ENCODE results near the gene RNU5B-1. TPM values are rescaled to one million over a fixed set of nuclear protein-coding genes. Genes with fewer than 3 reads are reported as not detected.
A peak's percentile ranks its signal among the peaks of the same experiment; 100 is the strongest.
"Not testable (repeated sequence)": the region's sequence is repeated elsewhere in the genome, so short reads cannot be mapped to it uniquely, and the experiment has no call there.

The RNU5B-1 gene
- total RNA-seq, 1 donor from 2014 or later, result not detected

DNA sequence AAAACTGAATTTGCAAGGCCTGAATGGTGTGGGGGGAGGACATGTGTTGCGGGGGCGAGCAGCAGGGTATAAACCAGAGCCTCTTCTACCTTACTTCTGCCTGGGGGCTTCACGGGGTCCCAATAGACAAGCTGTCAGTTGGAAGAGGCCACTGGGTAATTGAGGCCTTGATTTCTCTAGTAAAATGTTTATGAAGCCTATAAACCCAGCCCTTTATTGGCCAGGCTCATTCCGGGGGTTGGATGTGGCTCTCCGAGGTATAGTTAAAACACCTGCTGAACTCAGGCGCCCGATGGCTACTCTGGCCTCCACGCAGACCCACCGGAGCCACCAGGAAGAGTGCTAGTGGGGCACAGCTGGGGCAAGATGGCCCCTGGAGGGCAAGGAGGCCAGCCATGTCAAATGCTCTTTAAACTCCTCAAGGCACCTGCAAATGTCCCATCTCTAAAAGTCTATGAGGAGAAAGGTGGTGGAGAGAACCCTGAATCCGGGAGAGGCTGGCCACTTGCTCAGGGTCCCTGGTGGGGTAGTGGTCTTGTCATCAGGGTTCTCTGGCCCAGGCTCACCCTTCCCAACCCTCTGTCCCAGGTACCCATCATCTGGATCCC is 39.0 kb downstream of the RNU5B-1 start:
- FAIRE-seq (no peak), DNase-seq (ENCODE audit: low read depth) (no peak)
- TF ChIP-seq, protein P1, sequence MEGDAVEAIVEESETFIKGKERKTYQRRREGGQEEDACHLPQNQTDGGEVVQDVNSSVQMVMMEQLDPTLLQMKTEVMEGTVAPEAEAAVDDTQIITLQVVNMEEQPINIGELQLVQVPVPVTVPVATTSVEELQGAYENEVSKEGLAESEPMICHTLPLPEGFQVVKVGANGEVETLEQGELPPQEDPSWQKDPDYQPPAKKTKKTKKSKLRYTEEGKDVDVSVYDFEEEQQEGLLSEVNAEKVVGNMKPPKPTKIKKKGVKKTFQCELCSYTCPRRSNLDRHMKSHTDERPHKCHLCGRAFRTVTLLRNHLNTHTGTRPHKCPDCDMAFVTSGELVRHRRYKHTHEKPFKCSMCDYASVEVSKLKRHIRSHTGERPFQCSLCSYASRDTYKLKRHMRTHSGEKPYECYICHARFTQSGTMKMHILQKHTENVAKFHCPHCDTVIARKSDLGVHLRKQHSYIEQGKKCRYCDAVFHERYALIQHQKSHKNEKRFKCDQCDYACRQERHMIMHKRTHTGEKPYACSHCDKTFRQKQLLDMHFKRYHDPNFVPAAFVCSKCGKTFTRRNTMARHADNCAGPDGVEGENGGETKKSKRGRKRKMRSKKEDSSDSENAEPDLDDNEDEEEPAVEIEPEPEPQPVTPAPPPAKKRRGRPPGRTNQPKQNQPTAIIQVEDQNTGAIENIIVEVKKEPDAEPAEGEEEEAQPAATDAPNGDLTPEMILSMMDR (IDR thresholded peaks at IDR 0.05; ENCODE audit: insufficient read depth, low read length, severe bottlenecking), result no peak
- no peaks in the 10 kb centered on the region for H3K27me3 ChIP-seq (ENCODE audit: control insufficient read depth, insufficient read depth, low read length)
- no peak overlapping the region for H3K4me3 ChIP-seq (ENCODE audit: low read depth, low read length)
- no peaks in the 10 kb centered on the region for H3K36me3 ChIP-seq (ENCODE audit: control insufficient read depth, insufficient read depth, low read length)

DNA sequence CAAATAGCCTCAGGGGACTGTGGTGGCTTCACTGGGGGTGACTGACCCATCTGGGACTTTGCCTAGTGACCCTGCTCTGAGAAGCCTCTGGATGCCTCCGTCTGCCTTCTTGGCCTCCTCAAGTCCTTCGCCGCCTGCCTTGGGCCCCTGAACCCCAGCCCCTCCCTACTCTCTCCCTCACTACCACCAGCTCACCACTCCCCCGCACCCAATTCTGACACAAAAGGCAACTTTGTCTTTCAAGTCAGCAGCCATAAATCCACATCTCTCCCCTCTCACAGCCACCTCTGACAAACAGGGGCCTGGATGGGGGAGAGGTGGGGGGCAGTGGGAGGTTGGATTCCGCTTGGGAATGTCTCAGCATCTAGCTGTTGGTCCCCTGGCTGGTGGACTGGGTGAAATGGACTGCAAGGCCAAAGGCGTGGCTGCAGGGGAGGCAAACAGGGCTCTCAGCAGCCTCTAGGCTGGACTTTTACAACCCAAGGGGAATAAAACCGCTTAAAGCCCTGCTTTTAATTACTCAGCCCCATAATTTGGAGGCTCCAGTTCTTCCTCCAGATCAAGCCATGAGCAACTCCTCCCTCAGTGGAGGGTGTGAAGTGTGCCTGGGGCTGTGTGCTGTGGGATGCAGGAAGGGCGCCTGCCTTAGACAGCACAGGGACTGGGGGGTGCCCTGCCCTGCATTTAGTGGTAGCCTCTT is 39.9 kb downstream of the RNU5B-1 start:
- no peak overlapping the region for H3K4me3 ChIP-seq (ENCODE audit: low read depth, low read length)
- DNase-seq (ENCODE audit: low read depth), result no peak
- peaks cover 1% of the 10 kb centered on the region for H3K27me3 ChIP-seq (ENCODE audit: control insufficient read depth, insufficient read depth, low read length)
- TF ChIP-seq, protein P1 (IDR thresholded peaks at IDR 0.05; ENCODE audit: insufficient read depth, low read length, severe bottlenecking), result no peak
- no peak for FAIRE-seq
- no peaks in the 10 kb centered on the region for H3K36me3 ChIP-seq (ENCODE audit: control insufficient read depth, insufficient read depth, low read length)

DNA sequence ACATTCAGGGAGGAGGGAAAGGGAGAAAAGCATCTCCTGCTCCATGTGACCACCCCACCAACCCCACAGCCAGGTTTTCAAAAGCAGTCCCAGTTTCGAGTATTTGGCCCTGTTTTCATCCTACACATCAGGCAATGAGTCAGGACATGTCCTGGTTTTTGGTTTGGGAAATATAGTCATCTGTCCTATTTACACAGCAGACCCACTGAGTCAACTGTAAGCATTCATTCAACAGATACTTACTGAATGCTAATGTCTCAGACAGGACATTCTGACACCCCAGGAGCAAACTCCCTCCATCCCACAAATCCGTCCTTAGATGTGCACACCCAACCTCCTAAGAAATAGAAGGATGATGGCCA is 40.4 kb downstream of the RNU5B-1 start:
- DNase-seq (ENCODE audit: low read depth) (peak; percentile 82), FAIRE-seq (no peak)
- Histone ChIP-seq H3K36me3 (ENCODE audit: control insufficient read depth, insufficient read depth, low read length) (no peaks in the 10 kb centered on the region), H3K4me3 (ENCODE audit: low read depth, low read length) (no peak overlapping the region), H3K27me3 (ENCODE audit: control insufficient read depth, insufficient read depth, low read length) (peaks cover 1% of the 10 kb centered on the region)
- TF ChIP-seq, protein P1 (IDR thresholded peaks at IDR 0.05; ENCODE audit: insufficient read depth, low read length, severe bottlenecking), result no peak

DNA sequence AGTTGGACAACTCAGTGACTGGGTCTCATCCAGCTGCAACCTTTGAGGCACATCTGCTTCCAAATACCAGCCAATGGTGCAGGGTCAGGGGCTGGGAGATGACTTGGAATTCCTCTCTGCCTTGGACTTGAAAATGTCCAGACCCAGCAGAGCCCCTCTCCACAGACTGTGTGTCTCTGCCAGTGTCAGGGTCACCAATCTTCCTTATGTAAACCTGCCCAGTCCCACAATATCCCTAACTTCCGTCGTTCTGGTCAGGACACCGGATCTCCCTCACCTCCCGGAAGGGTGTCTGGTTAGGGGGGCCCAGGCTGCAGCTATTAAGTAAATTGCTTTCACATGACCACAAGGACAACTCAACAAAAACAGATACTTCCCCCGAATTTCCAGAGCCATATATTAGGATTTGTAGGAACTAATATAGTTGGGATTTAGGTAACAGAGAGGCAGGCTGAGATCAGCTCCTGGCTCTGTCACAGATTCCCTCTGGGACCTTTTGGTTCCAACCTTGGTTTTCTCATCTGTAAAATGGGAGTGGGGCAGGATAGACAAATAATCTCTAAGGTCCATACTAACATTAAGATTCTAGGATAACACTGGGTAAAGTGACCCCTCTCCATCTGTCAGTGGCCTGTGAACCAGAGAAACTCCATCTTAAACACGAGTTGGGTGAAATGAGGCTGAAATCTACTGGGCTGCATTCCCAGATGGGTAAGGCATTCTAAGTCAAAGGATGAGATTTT is 42.5 kb downstream of the RNU5B-1 start:
- FAIRE-seq (no peak), DNase-seq (ENCODE audit: low read depth) (no peak)
- TF ChIP-seq, protein P1 (IDR thresholded peaks at IDR 0.05; ENCODE audit: insufficient read depth, low read length, severe bottlenecking), result no peak
- Histone ChIP-seq H3K4me3 (ENCODE audit: low read depth, low read length) (no peak overlapping the region), H3K27me3 (ENCODE audit: control insufficient read depth, insufficient read depth, low read length) (peaks cover 1% of the 10 kb centered on the region), H3K36me3 (ENCODE audit: control insufficient read depth, insufficient read depth, low read length) (no peaks in the 10 kb centered on the region)

DNA sequence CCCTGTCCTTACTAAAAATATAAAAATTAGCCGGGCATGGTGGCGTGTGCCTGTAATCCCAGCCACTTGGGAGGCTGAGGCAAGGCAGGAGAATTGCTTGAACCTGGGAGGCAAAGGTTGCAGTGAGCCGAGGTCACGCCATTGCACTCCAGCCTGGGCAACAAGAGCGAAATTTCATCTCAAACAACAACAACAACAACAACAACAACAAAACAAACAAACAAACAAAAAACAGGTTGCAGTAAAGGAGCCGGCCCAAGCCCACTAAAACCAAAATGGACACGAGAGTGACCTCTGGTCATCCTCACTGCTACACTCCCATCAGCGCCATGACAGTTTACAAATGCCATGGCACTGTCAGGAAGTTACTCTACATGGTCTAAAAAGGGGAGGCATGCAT is 43.3 kb downstream of the RNU5B-1 start:
- not testable (repeated sequence) for H3K27me3 ChIP-seq (ENCODE audit: control insufficient read depth, insufficient read depth, low read length); FAIRE-seq; H3K4me3 ChIP-seq (ENCODE audit: low read depth, low read length); H3K36me3 ChIP-seq (ENCODE audit: control insufficient read depth, insufficient read depth, low read length); DNase-seq (ENCODE audit: low read depth)

DNA sequence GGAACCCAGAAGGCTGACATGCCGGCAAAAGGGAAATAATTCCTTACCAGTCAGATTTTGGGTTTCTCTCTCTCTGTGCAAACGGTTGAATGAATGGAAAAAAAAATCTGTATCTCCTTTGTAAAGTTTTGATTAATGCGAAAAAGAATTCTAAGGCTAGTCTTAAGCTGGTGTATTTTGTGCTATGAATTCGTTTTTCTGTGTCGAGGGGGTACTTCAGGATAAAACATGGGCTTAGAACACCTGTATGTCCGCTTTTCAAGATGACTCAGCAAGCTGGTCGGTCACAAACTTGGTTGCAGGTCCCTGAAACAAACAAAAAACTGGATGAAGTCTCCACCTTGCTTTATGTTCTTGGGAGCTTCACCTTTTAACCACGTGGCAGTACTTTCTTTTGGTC is 44.9 kb downstream of the RNU5B-1 start:
- TF ChIP-seq, protein P1 (IDR thresholded peaks at IDR 0.05; ENCODE audit: insufficient read depth, low read length, severe bottlenecking), result no peak
- no peak overlapping the region for H3K4me3 ChIP-seq (ENCODE audit: low read depth, low read length)
- FAIRE-seq (no peak), DNase-seq (ENCODE audit: low read depth) (no peak)
- H3K36me3 ChIP-seq (ENCODE audit: control insufficient read depth, insufficient read depth, low read length), result no peaks in the 10 kb centered on the region
- peaks cover 1% of the 10 kb centered on the region for H3K27me3 ChIP-seq (ENCODE audit: control insufficient read depth, insufficient read depth, low read length)

DNA sequence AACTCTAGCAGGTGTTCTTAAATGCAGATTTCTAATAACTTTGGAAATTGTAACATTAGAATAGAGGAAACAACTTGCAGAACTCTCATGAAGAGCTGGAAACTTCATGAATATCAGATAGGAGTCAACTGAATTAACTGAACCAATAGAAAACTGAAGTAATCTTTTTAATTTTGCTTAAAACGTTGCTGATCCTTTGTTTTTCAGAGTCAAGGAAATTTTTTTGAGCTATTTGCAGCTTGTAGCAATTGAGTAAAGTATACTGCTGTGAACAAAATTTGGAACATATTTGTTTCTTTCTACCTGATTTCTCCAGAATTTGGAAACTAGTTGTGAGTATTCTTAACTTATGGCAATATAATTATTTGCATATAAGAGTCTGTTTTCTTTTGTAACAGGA is 47.5 kb downstream of the RNU5B-1 start:
- DNase-seq (ENCODE audit: low read depth); H3K36me3 ChIP-seq (ENCODE audit: control insufficient read depth, insufficient read depth, low read length); H3K4me3 ChIP-seq (ENCODE audit: low read depth, low read length); FAIRE-seq: not testable (repeated sequence)
- peaks cover 15% of the 10 kb centered on the region for H3K27me3 ChIP-seq (ENCODE audit: control insufficient read depth, insufficient read depth, low read length)

Measured in bronchial epithelial cell (primary cell).